ENCODE measurements around the gene TREML4.

The TREML4 gene

GRCh38 chr6:41288030-41288753 lies 60.0 kb downstream of the TREML4 start (continued):
- no peak for TF ChIP-seq REPIN1 (tag by site-specific recombination; IDR thresholded peaks at IDR 0.05; ENCODE audit: low read depth)
- TF ChIP-seq ZNF530 (tag by site-specific recombination; IDR thresholded peaks at IDR 0.05; ENCODE audit: low read depth): no peak
